ENCODE results near the gene CLEC16A.
A peak's percentile ranks its signal among the peaks of the same experiment; 100 is the strongest.

CLEC16A gene

DNA sequence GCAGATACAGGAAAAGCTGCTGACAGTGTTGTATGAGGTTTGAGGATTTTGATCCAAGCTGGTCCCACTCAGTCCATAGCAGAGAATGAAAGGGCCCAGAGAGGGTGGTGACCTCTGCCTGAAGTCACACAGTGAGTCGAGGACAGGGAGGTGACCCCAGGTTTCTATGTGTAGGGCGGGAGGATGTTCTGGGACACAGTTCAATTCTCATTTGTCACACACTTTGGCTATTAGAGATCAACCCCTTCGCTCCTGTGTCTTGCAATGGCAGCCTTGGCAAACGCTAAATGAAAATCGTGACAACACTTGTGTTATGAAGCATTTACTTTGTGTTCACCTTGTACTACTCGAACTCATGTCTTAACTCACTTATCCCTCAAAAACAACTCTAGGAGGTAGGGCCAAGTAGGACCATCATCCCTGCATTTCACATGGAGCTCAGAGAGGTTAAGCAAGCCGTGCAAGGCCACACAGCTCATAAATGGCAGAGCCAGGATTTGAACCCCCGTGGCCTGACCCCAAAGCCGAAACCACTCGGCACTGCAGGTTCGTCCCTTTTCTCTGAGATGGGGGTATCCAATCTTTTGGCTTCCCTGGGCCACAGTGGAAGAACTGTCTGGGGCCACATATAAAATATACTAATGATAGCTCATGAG, 12.3 kb upstream of the CLEC16A start:
- H3K4me3 ChIP-seq (ENCODE audit: low read length) = no peak overlapping the region
- no peak for TF ChIP-seq ZNF274 (IDR thresholded peaks at IDR 0.05; ENCODE audit: low read depth, low read length)

GRCh38 chr16:10932959-10933710, 11.2 kb upstream of the CLEC16A start:
- TF ChIP-seq ZNF274 (IDR thresholded peaks at IDR 0.05; ENCODE audit: low read depth, low read length) = no peak
- H3K4me3 ChIP-seq (ENCODE audit: low read length) = no peak overlapping the region

DNA sequence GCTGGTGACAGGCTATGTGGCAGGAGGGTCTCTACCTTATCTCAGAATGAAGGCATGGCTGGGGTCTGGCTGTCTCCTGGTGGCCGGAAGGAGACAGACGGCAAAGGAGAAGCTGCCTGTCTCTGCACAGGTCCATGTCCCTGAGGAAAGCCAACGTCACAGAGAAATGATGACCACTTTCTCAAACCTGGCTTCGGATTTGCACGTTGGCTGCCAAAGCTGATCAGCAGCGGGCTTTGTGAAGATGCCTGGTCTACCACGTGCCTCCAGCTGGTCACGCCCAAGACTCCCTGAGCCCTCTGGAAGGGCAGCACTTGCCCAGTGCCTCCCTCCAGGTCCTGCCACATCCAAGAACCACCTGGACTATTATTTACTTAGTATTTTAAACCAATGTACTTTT, 10.5 kb upstream of the CLEC16A start:
- no peak for TF ChIP-seq ZNF274 (IDR thresholded peaks at IDR 0.05; ENCODE audit: low read depth, low read length)
- H3K4me3 ChIP-seq (ENCODE audit: low read length) = no peak overlapping the region

GRCh38 chr16:10934325-10935107, 9.8 kb upstream of the CLEC16A start:
- H3K4me3 ChIP-seq (ENCODE audit: low read length) = no peak overlapping the region
- no peak for TF ChIP-seq ZNF274 (IDR thresholded peaks at IDR 0.05; ENCODE audit: low read depth, low read length)

GRCh38 chr16:10935226-10935915, 9.0 kb upstream of the CLEC16A start:
- H3K4me3 ChIP-seq (ENCODE audit: low read length) = no peak overlapping the region
- no peak for TF ChIP-seq ZNF274 (IDR thresholded peaks at IDR 0.05; ENCODE audit: low read depth, low read length)

DNA sequence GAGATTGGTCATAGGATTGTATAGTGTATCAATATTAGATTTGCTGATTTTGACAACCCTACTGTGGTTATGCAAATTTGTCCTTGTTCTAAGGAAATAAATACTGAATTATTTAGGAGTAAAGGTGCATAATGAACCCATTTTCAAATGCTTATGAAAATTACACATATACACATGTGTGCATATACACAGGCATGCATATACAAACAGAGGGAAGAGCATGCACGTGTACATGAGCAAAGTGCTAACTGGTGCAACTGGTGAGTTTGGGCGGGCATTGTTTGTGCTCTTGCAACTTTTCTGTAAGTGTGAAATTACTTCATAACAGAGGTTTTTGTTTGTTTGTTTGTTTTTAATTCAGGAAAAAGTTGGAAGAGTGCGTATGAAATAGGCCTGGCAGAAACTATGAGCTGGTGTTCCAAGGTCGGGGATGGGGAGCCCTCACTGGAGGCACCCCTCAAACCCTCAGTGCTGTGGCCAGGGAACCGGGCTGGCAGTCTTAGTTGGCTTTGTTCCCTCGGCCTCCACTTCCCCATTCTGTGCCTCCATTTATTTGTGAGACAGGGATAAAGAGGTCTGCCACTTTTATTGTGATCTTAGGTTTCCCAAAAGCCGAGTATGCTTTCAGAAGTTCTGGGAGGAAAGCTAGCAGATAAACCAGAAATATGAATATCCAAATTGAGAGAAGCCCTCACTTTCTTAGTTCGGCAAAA, 7.9 kb upstream of the CLEC16A start:
- no peak for TF ChIP-seq ZNF274 (IDR thresholded peaks at IDR 0.05; ENCODE audit: low read depth, low read length)
- no peak overlapping the region for H3K4me3 ChIP-seq (ENCODE audit: low read length)

DNA sequence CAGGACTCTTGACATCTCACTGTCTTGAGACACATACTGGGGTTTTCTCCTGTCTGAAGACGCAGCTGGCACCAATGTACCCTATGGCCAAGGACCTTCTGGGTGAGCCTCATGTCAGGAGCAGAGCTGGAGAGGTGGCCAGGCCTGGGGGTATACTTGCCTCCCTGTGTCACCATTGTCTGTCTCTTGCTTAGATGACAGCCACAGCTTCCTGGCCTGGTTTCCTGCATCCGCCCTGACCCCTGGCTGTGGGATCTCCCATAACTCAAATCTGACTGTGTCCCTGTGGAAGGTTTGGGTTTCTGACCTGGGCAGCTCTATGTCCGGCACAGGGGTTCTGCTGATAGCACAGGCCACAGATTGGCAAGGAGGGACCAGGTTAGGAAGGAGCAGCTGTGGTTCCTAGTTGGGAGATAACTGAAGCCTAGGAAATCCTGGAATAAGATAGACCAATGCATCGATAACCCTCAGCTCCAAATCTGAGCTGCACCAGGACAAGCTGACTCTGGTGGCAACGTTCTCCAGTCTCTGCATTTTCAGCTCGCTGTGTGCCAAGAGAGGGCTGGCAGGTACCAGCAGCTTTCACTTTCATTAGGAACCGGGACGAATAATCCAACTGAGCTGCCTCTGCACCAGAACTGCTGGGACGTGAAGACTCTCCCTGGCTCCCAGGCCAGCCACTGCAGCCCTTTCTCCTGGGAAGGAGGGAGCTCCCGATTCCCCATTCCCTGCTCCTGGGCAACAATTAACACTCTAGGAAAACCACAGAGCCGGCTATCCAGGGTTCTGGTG, 7.1 kb upstream of the CLEC16A start:
- no peak for TF ChIP-seq ZNF274 (IDR thresholded peaks at IDR 0.05; ENCODE audit: low read depth, low read length)
- H3K4me3 ChIP-seq (ENCODE audit: low read length) = peak overlapping the region; percentile 4; the same call in 1 of the 2 replicates

DNA sequence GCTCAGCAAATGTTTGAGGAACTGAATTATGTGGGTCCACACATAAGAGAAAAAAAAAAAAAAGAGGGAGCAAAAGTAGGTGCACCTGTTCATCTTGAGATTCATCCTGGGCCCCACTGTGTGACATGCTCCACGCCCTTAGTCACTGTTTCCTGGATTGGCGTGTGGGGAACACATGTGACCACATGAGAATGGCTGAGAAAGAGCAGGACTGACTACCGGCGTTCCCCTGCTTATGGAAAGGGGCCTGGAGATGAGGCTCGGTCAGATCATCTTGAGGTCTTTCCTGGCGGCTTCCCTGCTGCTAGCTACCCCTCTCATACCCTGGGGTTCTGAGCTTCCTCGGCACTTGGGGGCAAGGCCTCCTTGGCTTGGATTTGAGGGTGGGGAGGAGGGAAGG, 6.0 kb upstream of the CLEC16A start:
- peak overlapping the region; percentile 73; the same call in 1 of the 2 replicates for H3K4me3 ChIP-seq (ENCODE audit: low read length)
- no peak for TF ChIP-seq ZNF274 (IDR thresholded peaks at IDR 0.05; ENCODE audit: low read depth, low read length)

GRCh38 chr16:10938796-10939648, 5.3 kb upstream of the CLEC16A start:
- no peak for TF ChIP-seq ZNF274 (IDR thresholded peaks at IDR 0.05; ENCODE audit: low read depth, low read length)
- H3K4me3 ChIP-seq (ENCODE audit: low read length) = peak overlapping the region; percentile 73; the same call in 1 of the 2 replicates

DNA sequence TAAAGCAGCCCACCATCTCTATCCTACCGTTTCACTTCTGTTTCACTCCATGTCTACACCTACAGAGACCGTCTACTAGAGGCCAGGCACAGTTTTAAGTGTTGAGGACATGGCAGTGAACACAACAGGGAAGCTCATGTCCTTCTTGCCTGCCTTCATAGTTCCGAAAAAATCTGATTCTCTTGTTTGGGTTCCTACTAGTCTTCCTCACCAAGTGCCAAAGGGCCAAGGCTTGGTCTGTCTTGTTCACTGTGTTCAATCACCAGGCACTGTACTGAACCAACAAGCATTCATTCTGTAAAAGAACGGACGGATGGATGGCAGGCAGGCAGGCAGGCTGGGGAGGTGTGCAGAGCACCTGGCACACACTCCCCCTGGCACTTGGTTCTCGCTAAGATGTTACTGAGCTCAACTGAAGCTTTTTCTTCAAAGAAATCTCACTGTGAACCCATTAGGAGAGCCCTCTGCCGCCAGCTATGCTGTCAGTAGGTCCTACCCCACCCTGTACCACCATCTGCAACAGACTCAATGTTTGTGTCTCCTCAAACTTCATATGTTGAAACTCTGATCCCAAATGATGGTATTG, 4.6 kb upstream of the CLEC16A start:
- no peak for TF ChIP-seq ZNF274 (IDR thresholded peaks at IDR 0.05; ENCODE audit: low read depth, low read length)
- peak overlapping the region; percentile 73; the same call in 1 of the 2 replicates for H3K4me3 ChIP-seq (ENCODE audit: low read length)

DNA sequence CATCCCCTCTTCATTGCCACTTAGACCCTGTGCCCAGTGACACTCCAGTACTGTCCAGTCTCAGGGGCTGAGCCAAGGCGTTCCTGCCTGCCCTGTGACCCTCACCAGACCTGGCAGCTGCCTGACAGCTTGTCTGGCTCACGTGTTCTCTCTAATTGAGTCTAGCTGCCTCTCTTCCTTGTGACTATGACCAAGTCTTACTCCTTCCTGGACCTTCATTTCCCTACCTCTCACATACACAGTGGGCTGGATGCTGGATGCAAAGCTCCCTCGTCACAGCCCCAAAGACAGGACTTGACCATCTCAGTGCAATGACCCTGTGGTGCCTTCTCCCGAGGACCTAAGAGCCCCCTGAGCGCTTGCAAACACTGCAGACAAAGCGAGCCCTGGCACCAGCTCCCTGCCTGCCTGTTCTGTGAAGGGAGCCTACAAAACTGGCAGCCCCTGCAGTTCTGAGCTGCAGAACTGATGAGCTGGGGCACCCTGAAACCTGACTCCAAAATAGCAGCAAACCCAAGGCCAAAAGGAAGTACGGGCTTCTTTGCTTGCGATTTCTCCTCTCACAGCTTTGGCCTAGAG, 3.8 kb upstream of the CLEC16A start:
- H3K4me3 ChIP-seq (ENCODE audit: low read length) = peak overlapping the region; percentile 73
- no peak for TF ChIP-seq ZNF274 (IDR thresholded peaks at IDR 0.05; ENCODE audit: low read depth, low read length)

Data from GM08714 (cell line).